Stomach (tissue), 4 donors: ENCODE measurements around the gene STX2.

Experiments
- POLR2A ChIP-seq, 4 donors: fragments of 450-650 bp; IDR thresholded peaks; one replicate each; pipeline ENCODE4 v1.6.1; 2016; ENCODE audit warnings: antibody characterized with exemption in 4 of 4, control low read depth in 2 of 4, mild to moderate bottlenecking in 1 of 4, moderate library complexity in 1 of 4
- POLR2AphosphoS5 ChIP-seq, 3 donors: sonication (generic); formaldehyde crosslinking; IDR thresholded peaks; one replicate each; pipeline ENCODE4 v1.6.1; 2016; ENCODE audit warnings: antibody characterized with exemption in 3 of 3
- TF ChIP-seq, protein P1 (sequence below), 7 experiments: fragments of 450-650 bp in 4 of 7; fragments of 200-600 bp in 3 of 7; sonication (generic) in 3 of 7; IDR thresholded peaks; one replicate each; pipeline ENCODE4 v1.5.1; 2016 to 2019; ENCODE audit warnings: antibody characterized with exemption in 7 of 7, control low read depth in 2 of 7, mild to moderate bottlenecking in 1 of 7

DNA sequence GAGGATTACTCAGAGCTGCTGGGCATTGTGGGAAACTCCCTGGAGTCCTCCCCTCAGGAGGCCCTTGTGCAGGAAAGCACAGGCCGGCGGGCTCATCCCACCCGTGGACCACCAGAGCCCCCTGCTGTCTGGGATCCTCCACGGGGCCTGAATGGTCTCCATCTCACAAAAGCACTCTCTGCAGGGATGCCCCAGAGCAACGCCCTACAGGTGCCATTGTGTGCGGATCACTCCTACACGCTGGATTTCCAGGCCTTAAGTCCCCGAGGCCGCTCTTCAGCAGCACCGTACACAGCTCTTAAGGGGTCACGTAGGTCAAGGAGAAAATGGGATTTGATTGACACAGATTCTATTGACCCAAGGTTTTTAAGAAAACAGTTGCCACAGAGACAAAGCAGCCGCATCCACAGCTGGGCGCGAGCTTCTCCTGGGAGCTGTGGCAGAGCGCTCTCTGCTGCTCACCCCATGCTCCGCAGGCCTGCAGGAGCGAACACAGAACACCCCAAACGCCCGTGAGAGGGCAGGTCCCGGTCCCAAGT lies 86.3 kb downstream of the STX2 start:
- TF ChIP-seq, protein P1, sequence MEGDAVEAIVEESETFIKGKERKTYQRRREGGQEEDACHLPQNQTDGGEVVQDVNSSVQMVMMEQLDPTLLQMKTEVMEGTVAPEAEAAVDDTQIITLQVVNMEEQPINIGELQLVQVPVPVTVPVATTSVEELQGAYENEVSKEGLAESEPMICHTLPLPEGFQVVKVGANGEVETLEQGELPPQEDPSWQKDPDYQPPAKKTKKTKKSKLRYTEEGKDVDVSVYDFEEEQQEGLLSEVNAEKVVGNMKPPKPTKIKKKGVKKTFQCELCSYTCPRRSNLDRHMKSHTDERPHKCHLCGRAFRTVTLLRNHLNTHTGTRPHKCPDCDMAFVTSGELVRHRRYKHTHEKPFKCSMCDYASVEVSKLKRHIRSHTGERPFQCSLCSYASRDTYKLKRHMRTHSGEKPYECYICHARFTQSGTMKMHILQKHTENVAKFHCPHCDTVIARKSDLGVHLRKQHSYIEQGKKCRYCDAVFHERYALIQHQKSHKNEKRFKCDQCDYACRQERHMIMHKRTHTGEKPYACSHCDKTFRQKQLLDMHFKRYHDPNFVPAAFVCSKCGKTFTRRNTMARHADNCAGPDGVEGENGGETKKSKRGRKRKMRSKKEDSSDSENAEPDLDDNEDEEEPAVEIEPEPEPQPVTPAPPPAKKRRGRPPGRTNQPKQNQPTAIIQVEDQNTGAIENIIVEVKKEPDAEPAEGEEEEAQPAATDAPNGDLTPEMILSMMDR (IDR thresholded peaks at IDR 0.05), result no peak
- TF ChIP-seq POLR2A (IDR thresholded peaks at IDR 0.05) (no peak), POLR2AphosphoS5 (IDR thresholded peaks at IDR 0.05) (no peak)
